Upper lobe of right lung (tissue), 1 donor: ENCODE data around the gene ZNF502. TPM values are rescaled to one million over a fixed set of nuclear protein-coding genes. Genes with fewer than 3 reads are reported as not detected.

Experiments
- ATAC-seq: fragments of 200-7000 bp; cut with Tn5 transposase; one replicate; pipeline ENCODE4 v1.9.1; 2020; ENCODE audit warnings: mild to moderate bottlenecking, moderate library complexity
- DNase-seq: peaks from one replicate; pipeline ENCODE4 v3.0.0-alpha.2; 2020
- H3K27ac ChIP-seq: fragments of 200-600 bp; one replicate; pipeline ENCODE4 v1.8.0; 2022
- H3K27me3 ChIP-seq: fragments of 200-600 bp; one replicate; pipeline ENCODE4 v1.8.0; 2022; ENCODE audit warnings: mild to moderate bottlenecking
- H3K36me3 ChIP-seq: fragments of 200-600 bp; one replicate; pipeline ENCODE4 v1.8.0; 2022
- H3K4me1 ChIP-seq: fragments of 200-600 bp; one replicate; pipeline ENCODE4 v1.8.0; 2022
- H3K4me3 ChIP-seq: fragments of 200-600 bp; one replicate; pipeline ENCODE4 v1.8.0; 2022; ENCODE audit warnings: mild to moderate bottlenecking
- H3K9me3 ChIP-seq: fragments of 200-600 bp; one replicate; pipeline ENCODE4 v1.8.0; 2022
- intact Hi-C: fragments of 100-400 bp; cut with DNase I; formaldehyde crosslinking; loops from one replicate; pipeline ENCODE4 v1.11.0; 2022
- total RNA-seq: library from RNA; stranded (reverse); fragmentation: NEBNext Ultra II Directional; extraction: Animal tissue kit (Norgen Biotek cat#: 25700); gene quantifications from one replicate; pipeline ENCODE4 v1.2.1, GENCODE V29; 2021
- TF ChIP-seq, protein P1 (sequence below): fragments of 200-600 bp; IDR thresholded peaks from one replicate; pipeline ENCODE4 v1.8.0; 2022; ENCODE audit warnings: antibody characterized with exemption
- donor health status: DM: no; HTN: yes; CAD: no; lungs with severe emphysema.

Gene ZNF502
- total RNA-seq, 1 donor from 2014 or later: 4.1 TPM

DNA sequence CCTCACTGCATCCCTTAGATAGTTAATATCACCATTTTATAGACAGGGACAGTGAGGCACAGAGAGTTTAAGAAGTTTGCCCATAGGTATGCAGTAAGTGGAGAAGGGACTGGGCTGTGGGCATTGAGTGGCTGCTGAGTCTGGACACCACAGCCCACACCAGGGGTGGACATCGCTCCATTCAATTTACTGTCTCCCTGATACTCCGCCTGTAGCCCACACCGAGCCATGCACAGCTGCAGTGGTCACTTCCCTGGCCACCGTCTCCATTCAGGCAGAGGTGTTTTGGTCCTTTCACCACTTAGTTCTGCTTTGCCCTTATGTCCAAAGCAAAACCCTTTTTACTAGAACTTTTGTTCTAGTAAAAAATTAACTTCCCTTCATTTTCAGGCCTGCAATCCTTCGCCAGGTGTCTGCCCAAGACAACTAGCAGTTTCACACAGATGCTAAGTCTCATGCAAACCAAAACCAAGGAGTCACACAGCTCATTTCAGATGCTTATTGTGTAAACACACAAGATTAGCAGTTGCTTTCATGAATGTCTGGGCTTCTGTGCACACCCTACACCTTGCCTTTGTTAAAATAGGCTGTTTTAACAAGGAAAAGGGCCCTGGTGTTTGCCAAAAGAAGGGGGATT lies 33.9 kb upstream of the ZNF502 start:
- Histone ChIP-seq H3K27me3 (no peaks in the 10 kb centered on the region), H3K9me3 (peaks cover 8% of the 10 kb centered on the region), H3K27ac (no peak overlapping the region), H3K4me3 (no peak overlapping the region), H3K4me1 (no peaks in the 10 kb centered on the region), H3K36me3 (no peaks in the 10 kb centered on the region)
- intact Hi-C loops: no loop called here
- ATAC-seq: no peak
- TF ChIP-seq, protein P1, sequence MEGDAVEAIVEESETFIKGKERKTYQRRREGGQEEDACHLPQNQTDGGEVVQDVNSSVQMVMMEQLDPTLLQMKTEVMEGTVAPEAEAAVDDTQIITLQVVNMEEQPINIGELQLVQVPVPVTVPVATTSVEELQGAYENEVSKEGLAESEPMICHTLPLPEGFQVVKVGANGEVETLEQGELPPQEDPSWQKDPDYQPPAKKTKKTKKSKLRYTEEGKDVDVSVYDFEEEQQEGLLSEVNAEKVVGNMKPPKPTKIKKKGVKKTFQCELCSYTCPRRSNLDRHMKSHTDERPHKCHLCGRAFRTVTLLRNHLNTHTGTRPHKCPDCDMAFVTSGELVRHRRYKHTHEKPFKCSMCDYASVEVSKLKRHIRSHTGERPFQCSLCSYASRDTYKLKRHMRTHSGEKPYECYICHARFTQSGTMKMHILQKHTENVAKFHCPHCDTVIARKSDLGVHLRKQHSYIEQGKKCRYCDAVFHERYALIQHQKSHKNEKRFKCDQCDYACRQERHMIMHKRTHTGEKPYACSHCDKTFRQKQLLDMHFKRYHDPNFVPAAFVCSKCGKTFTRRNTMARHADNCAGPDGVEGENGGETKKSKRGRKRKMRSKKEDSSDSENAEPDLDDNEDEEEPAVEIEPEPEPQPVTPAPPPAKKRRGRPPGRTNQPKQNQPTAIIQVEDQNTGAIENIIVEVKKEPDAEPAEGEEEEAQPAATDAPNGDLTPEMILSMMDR: no peak
- DNase-seq: no peak

DNA sequence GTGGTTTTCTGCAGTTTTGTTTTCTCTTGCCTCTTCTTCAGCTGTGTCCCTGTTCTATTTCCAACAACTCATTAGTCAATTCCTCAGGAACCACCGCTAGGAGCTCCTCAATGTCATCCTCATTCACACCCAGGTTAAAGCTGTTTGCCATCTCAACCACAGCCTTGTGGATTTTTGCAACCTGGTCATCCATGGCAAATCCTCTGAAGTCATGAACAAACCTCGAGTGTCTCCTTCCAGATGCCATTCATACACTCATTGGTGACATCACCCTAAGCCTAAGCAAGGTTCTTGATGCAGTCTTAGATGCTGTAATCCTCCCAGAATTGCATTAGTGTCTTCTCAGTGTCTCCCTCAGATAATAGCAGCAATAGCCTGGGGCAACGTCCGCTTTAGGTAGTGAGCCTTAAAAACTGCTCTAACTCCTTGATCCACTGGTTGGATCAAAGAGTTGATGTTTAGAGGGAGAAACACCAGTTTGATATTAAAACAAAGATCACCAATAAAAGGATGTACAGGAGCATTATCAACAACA lies 31.5 kb upstream of the ZNF502 start:
- H3K36me3 ChIP-seq: no peaks in the 10 kb centered on the region
- TF ChIP-seq, protein P1: no peak
- H3K4me1 ChIP-seq: no peaks in the 10 kb centered on the region
- no peak overlapping the region for H3K4me3 ChIP-seq
- DNase-seq: no peak
- no peaks in the 10 kb centered on the region for H3K27me3 ChIP-seq
- H3K9me3 ChIP-seq: peaks cover 8% of the 10 kb centered on the region
- ATAC-seq: no peak
- no peak overlapping the region for H3K27ac ChIP-seq
- intact Hi-C loops: no loop called here

DNA sequence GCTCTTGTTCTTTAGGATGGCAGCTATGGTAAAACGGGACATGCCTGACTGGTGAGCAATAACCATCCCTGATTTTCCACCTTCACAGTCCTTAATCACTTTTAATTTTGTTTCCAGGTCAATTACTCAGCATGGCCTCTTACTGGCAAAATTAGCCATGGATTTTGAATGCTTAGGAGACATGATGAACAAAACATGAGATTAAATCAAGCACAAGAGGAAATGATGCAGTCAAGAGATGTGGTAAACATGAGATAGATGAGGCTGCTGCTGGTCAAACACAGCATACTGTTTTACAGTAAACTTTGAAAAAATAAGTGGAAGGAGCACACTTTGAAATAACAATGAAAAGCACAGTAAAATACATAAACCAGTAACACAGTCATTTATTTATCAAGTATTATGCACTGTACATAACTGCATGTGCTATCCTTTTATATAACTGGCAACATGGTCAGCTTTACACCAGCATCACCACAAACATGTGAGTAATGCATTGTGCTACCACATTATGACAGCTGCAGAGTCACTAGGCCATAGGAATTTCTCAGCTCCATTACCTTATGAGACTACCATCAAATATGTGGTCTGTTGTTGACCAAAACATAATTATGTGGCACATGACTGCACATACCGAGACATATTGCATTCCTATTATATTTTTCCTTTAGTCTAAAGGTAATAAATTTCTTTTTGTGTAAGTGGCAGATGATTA lies 30.1 kb upstream of the ZNF502 start:
- intact Hi-C loops: no loop called here
- no peaks in the 10 kb centered on the region for H3K27me3 ChIP-seq
- H3K4me1 ChIP-seq: no peaks in the 10 kb centered on the region
- H3K4me3 ChIP-seq: no peak overlapping the region
- H3K27ac ChIP-seq: no peak overlapping the region
- no peak for ATAC-seq
- H3K36me3 ChIP-seq: no peaks in the 10 kb centered on the region
- DNase-seq: no peak
- TF ChIP-seq, protein P1: no peak
- peaks cover 8% of the 10 kb centered on the region for H3K9me3 ChIP-seq

DNA sequence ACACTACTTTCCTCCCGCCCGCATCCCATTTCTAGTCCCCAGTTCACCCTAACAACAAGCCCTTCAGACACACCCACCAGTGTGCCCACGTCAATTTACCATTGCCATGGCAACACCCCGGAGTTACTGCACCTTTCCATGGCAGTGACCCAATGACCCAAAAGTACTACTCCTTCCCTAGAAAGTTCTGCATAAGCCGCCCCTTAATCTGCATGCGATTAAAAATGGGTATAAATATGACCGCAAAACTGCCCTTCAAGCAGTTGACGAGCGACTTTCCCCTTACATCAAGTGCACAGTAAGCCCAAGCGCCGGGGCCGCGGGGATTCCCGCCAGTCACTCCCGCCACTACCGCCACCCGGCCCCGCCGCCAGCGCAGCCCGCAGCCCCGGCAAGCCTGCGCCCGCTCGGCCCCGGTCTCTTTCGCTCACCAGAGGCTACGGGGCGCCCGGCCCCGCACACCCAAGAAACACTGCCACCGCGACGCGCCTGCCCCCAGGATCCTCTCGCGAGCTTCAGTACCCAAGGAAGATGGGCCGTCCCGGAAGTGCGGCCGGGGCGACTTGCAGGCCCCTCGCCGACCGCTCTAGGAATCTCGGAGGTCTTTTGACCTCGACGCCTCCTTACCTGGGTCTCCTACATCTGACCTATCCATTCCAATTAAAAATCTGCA lies 27.2 kb upstream of the ZNF502 start:
- peak; percentile 97 for ATAC-seq
- TF ChIP-seq, protein P1: no peak
- H3K9me3 ChIP-seq: peaks cover 8% of the 10 kb centered on the region
- H3K27me3 ChIP-seq: peaks cover 9% of the 10 kb centered on the region
- no peaks in the 10 kb centered on the region for H3K4me1 ChIP-seq
- intact Hi-C loops: no loop called here
- peak; percentile 89 for DNase-seq
- no peaks in the 10 kb centered on the region for H3K36me3 ChIP-seq
- peak overlapping the region; percentile 48 for H3K27ac ChIP-seq
- H3K4me3 ChIP-seq: peak overlapping the region; percentile 80

DNA sequence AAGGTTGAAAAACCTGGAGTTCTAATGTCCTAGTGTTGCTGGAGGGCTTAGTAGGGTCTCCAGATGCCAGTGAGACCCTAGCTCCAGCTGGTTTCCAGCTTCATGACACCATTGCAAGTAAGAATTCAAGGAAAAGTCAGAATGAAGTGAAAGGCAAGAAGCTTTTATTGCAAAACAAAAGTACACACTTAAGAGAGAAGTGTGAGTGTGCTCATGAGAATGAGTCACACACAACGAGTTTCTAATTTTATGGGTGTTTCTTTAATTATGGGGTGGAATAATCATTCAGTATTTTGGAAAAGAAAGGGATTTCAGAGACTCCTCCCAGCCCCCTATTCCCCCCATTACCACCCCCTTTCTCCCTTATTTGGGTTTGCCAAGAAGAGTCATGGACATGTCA lies 24.6 kb upstream of the ZNF502 start:
- intact Hi-C loops: no loop called here
- H3K9me3 ChIP-seq: peaks cover under 1% of the 10 kb centered on the region
- TF ChIP-seq, protein P1: no peak
- H3K4me3 ChIP-seq: no peak overlapping the region
- no peaks in the 10 kb centered on the region for H3K36me3 ChIP-seq
- ATAC-seq (no peak), DNase-seq (no peak)
- H3K4me1 ChIP-seq: no peaks in the 10 kb centered on the region
- no peak overlapping the region for H3K27ac ChIP-seq
- peaks cover 25% of the 10 kb centered on the region for H3K27me3 ChIP-seq
